ENCODE results near the gene ZNF322. TPM values are rescaled to one million over a fixed set of nuclear protein-coding genes. Genes with fewer than 3 reads are reported as not detected.

The ZNF322 gene
- total RNA-seq, 4 donors from 2014 or later, result 5.0 to 12.1 (median 10.6) TPM

- no peak for TF ChIP-seq POLR2A (IDR thresholded peaks at IDR 0.05)
- no peak for TF ChIP-seq CTCF (IDR thresholded peaks at IDR 0.05)
- Histone ChIP-seq H3K27me3 (no peaks in the 10 kb centered on the region), H3K4me3 (no peak overlapping the region), H3K27ac (no peak overlapping the region), H3K9me3 (peaks cover 0 to 28% (median 3%) of the 10 kb centered on the region in 4 donors), H3K36me3 (peaks cover 0 to 64% (median 3%) of the 10 kb centered on the region in 3 donors), H3K4me1 (no peaks in the 10 kb centered on the region)
- DNase-seq, result no peak
Measured at GRCh38 chr6:26640806-26641205, 18.7 kb downstream of the ZNF322 start.

- Histone ChIP-seq H3K4me1 (no peaks in the 10 kb centered on the region), H3K27me3 (no peaks in the 10 kb centered on the region), H3K4me3 (no peak overlapping the region), H3K9me3 (no peaks in the 10 kb centered on the region), H3K36me3 (no peaks in the 10 kb centered on the region), H3K27ac (no peak overlapping the region)
- TF ChIP-seq CTCF (IDR thresholded peaks at IDR 0.05), result no peak
- TF ChIP-seq POLR2A (IDR thresholded peaks at IDR 0.05), result no peak
- DNase-seq, result no peak
Measured at GRCh38 chr6:26629359-26629758, 30.2 kb downstream of the ZNF322 start.

GRCh38 chr6:26627843-26628242 lies 31.7 kb downstream of the ZNF322 start:
- Histone ChIP-seq H3K27me3 (no peaks in the 10 kb centered on the region), H3K27ac (no peak overlapping the region), H3K4me3 (no peak overlapping the region), H3K36me3 (no peaks in the 10 kb centered on the region), H3K4me1 (no peaks in the 10 kb centered on the region), H3K9me3 (no peaks in the 10 kb centered on the region)
- no peak for DNase-seq
- no peak for TF ChIP-seq POLR2A (IDR thresholded peaks at IDR 0.05)
- TF ChIP-seq CTCF (IDR thresholded peaks at IDR 0.05), result no peak

GRCh38 chr6:26624557-26624956 lies 35.0 kb downstream of the ZNF322 start:
- Histone ChIP-seq H3K27ac (no peak overlapping the region), H3K4me3 (no peak overlapping the region), H3K4me1 (no peaks in the 10 kb centered on the region), H3K36me3 (no peaks in the 10 kb centered on the region), H3K9me3 (no peaks in the 10 kb centered on the region), H3K27me3 (no peaks in the 10 kb centered on the region)
- no peak for TF ChIP-seq CTCF (IDR thresholded peaks at IDR 0.05)
- TF ChIP-seq POLR2A (IDR thresholded peaks at IDR 0.05), result no peak
- DNase-seq, result no peak

- no peaks in the 10 kb centered on the region for H3K36me3 ChIP-seq
- no peak for TF ChIP-seq POLR2A (IDR thresholded peaks at IDR 0.05)
- no peak for TF ChIP-seq CTCF (IDR thresholded peaks at IDR 0.05)
- no peaks in the 10 kb centered on the region for H3K27me3 ChIP-seq
- H3K4me1 ChIP-seq, result no peaks in the 10 kb centered on the region
- no peak overlapping the region for H3K27ac ChIP-seq
- no peak for DNase-seq
- H3K4me3 ChIP-seq, result no peak overlapping the region
- no peaks in the 10 kb centered on the region for H3K9me3 ChIP-seq
Measured at GRCh38 chr6:26623339-26623859, 36.1 kb downstream of the ZNF322 start.
